ENCODE results near the gene DCLK2.

The DCLK2 gene

GRCh38 chr4:150038335-150039076, 39.7 kb upstream of the DCLK2 start:
- DNase-seq: no peak
- no peak overlapping the region for H3K4me3 ChIP-seq (ENCODE audit: low read length)

GRCh38 chr4:150039274-150040127, 38.7 kb upstream of the DCLK2 start:
- no peak overlapping the region for H3K18ac ChIP-seq (ENCODE audit: low read length)
- H3K4me1 ChIP-seq (ENCODE audit: control insufficient read depth, low read depth, low read length): no peaks in the 10 kb centered on the region
- no peaks in the 10 kb centered on the region for H3K27me3 ChIP-seq (ENCODE audit: insufficient read depth, low read length, poor library complexity)
- no peak overlapping the region for H2BK5ac ChIP-seq (ENCODE audit: low read length)
- no peak overlapping the region for H3K4me2 ChIP-seq (ENCODE audit: low read length)
- no CpG with 5 or more reads among the region's 2 CpGs for WGBS (ENCODE audit: extremely low coverage, insufficient coverage, low lambda C conversion rate)
- H3K79me1 ChIP-seq (ENCODE audit: low read length): no peaks in the 10 kb centered on the region
- H3K56ac ChIP-seq (ENCODE audit: low read length): no peak overlapping the region
- H3K4me3 ChIP-seq (ENCODE audit: low read length): no peak overlapping the region
- no peak overlapping the region for H2AK5ac ChIP-seq (ENCODE audit: low read length)
- H2BK15ac ChIP-seq (replicated peaks; ENCODE audit: low read depth): no peak overlapping the region
- H2BK120ac ChIP-seq (ENCODE audit: low read depth, low read length): no peak overlapping the region
- no peak overlapping the region for H3K4ac ChIP-seq (ENCODE audit: low read depth, low read length)
- no peaks in the 10 kb centered on the region for H3K79me2 ChIP-seq (ENCODE audit: control insufficient read depth, insufficient read depth, low read length)
- H3K36me3 ChIP-seq (ENCODE audit: control insufficient read depth, insufficient read depth, low read length): no peaks in the 10 kb centered on the region
- no peak overlapping the region for H3K27ac ChIP-seq (ENCODE audit: low read depth, low read length)
- H3K9ac ChIP-seq (ENCODE audit: low read length): no peak overlapping the region
- no peak overlapping the region for H3K23ac ChIP-seq (ENCODE audit: low read length)
- H4K8ac ChIP-seq (ENCODE audit: low read depth, low read length): no peak overlapping the region
- peak; percentile 26 for DNase-seq
- H4K5ac ChIP-seq (ENCODE audit: low read length): no peak overlapping the region

More at GRCh38 chr4:150038335-150039076, 39.7 kb upstream of the DCLK2 start:
- H3K23ac ChIP-seq (ENCODE audit: low read length): no peak overlapping the region
- H3K4me2 ChIP-seq (ENCODE audit: low read length): no peak overlapping the region
- no peak overlapping the region for H2BK120ac ChIP-seq (ENCODE audit: low read depth, low read length)
- no peak overlapping the region for H3K9ac ChIP-seq (ENCODE audit: low read length)
- H2BK5ac ChIP-seq (ENCODE audit: low read length): no peak overlapping the region
- H3K79me2 ChIP-seq (ENCODE audit: control insufficient read depth, insufficient read depth, low read length): no peaks in the 10 kb centered on the region
- no peak overlapping the region for H3K56ac ChIP-seq (ENCODE audit: low read length)
- no peak overlapping the region for H4K8ac ChIP-seq (ENCODE audit: low read depth, low read length)
- no peaks in the 10 kb centered on the region for H3K36me3 ChIP-seq (ENCODE audit: control insufficient read depth, insufficient read depth, low read length)
- H3K27ac ChIP-seq (ENCODE audit: low read depth, low read length): no peak overlapping the region
- no peaks in the 10 kb centered on the region for H3K27me3 ChIP-seq (ENCODE audit: insufficient read depth, low read length, poor library complexity)
- 88% methylated on average over 1 of the region's 6 CpGs for WGBS (ENCODE audit: extremely low coverage, insufficient coverage, low lambda C conversion rate)
- no peak overlapping the region for H3K4ac ChIP-seq (ENCODE audit: low read depth, low read length)
- no peaks in the 10 kb centered on the region for H3K79me1 ChIP-seq (ENCODE audit: low read length)
- H3K18ac ChIP-seq (ENCODE audit: low read length): no peak overlapping the region
- H4K5ac ChIP-seq (ENCODE audit: low read length): no peak overlapping the region
- H2BK15ac ChIP-seq (replicated peaks; ENCODE audit: low read depth): no peak overlapping the region
- peaks cover 5% of the 10 kb centered on the region for H3K4me1 ChIP-seq (ENCODE audit: control insufficient read depth, low read depth, low read length)
- no peak overlapping the region for H2AK5ac ChIP-seq (ENCODE audit: low read length)

GRCh38 chr4:150044517-150044916, 33.7 kb upstream of the DCLK2 start:
- H3K9ac ChIP-seq (ENCODE audit: low read length): no peak overlapping the region
- no peak overlapping the region for H4K8ac ChIP-seq (ENCODE audit: low read depth, low read length)
- H3K18ac ChIP-seq (ENCODE audit: low read length): no peak overlapping the region
- H3K4me1 ChIP-seq (ENCODE audit: control insufficient read depth, low read depth, low read length): no peaks in the 10 kb centered on the region
- no peak overlapping the region for H3K56ac ChIP-seq (ENCODE audit: low read length)
- no peak overlapping the region for H2BK5ac ChIP-seq (ENCODE audit: low read length)
- no peak overlapping the region for H2BK120ac ChIP-seq (ENCODE audit: low read depth, low read length)
- H4K5ac ChIP-seq (ENCODE audit: low read length): no peak overlapping the region
- H2BK15ac ChIP-seq (replicated peaks; ENCODE audit: low read depth): no peak overlapping the region
- no CpG with 5 or more reads among the region's 3 CpGs for WGBS (ENCODE audit: extremely low coverage, insufficient coverage, low lambda C conversion rate)
- no peak overlapping the region for H3K4me3 ChIP-seq (ENCODE audit: low read length)
- H3K79me1 ChIP-seq (ENCODE audit: low read length): no peaks in the 10 kb centered on the region
- no peak overlapping the region for H3K27ac ChIP-seq (ENCODE audit: low read depth, low read length)
- H3K4ac ChIP-seq (ENCODE audit: low read depth, low read length): no peak overlapping the region
- H3K79me2 ChIP-seq (ENCODE audit: control insufficient read depth, insufficient read depth, low read length): no peaks in the 10 kb centered on the region
- no peak for DNase-seq
- H3K23ac ChIP-seq (ENCODE audit: low read length): no peak overlapping the region
- no peak overlapping the region for H3K4me2 ChIP-seq (ENCODE audit: low read length)
- H3K36me3 ChIP-seq (ENCODE audit: control insufficient read depth, insufficient read depth, low read length): no peaks in the 10 kb centered on the region
- H3K27me3 ChIP-seq (ENCODE audit: insufficient read depth, low read length, poor library complexity): no peaks in the 10 kb centered on the region
- H2AK5ac ChIP-seq (ENCODE audit: low read length): no peak overlapping the region

GRCh38 chr4:150045410-150045809, 32.8 kb upstream of the DCLK2 start:
- no CpG with 5 or more reads among the region's 3 CpGs for WGBS (ENCODE audit: extremely low coverage, insufficient coverage, low lambda C conversion rate)
- H4K5ac ChIP-seq (ENCODE audit: low read length): no peak overlapping the region

GRCh38 chr4:150046728-150047217, 31.5 kb upstream of the DCLK2 start:
- no peaks in the 10 kb centered on the region for H3K27me3 ChIP-seq (ENCODE audit: insufficient read depth, low read length, poor library complexity)
- H3K79me2 ChIP-seq (ENCODE audit: control insufficient read depth, insufficient read depth, low read length): no peaks in the 10 kb centered on the region
- H3K4me1 ChIP-seq (ENCODE audit: control insufficient read depth, low read depth, low read length): no peaks in the 10 kb centered on the region
- no peak overlapping the region for H2BK15ac ChIP-seq (replicated peaks; ENCODE audit: low read depth)
- WGBS (ENCODE audit: extremely low coverage, insufficient coverage, low lambda C conversion rate): no CpG with 5 or more reads among the region's 5 CpGs
- no peak for DNase-seq
- no peak overlapping the region for H3K4me2 ChIP-seq (ENCODE audit: low read length)
- H3K4me3 ChIP-seq (ENCODE audit: low read length): no peak overlapping the region
- H3K79me1 ChIP-seq (ENCODE audit: low read length): no peaks in the 10 kb centered on the region
- H3K27ac ChIP-seq (ENCODE audit: low read depth, low read length): no peak overlapping the region
- H2BK5ac ChIP-seq (ENCODE audit: low read length): no peak overlapping the region
- H3K36me3 ChIP-seq (ENCODE audit: control insufficient read depth, insufficient read depth, low read length): no peaks in the 10 kb centered on the region
- no peak overlapping the region for H3K56ac ChIP-seq (ENCODE audit: low read length)
- H3K23ac ChIP-seq (ENCODE audit: low read length): no peak overlapping the region
- H4K8ac ChIP-seq (ENCODE audit: low read depth, low read length): no peak overlapping the region
- H2BK120ac ChIP-seq (ENCODE audit: low read depth, low read length): no peak overlapping the region
- H2AK5ac ChIP-seq (ENCODE audit: low read length): no peak overlapping the region
- H3K4ac ChIP-seq (ENCODE audit: low read depth, low read length): no peak overlapping the region
- H3K9ac ChIP-seq (ENCODE audit: low read length): no peak overlapping the region
- H4K5ac ChIP-seq (ENCODE audit: low read length): no peak overlapping the region
- H3K18ac ChIP-seq (ENCODE audit: low read length): no peak overlapping the region

More at GRCh38 chr4:150045410-150045809, 32.8 kb upstream of the DCLK2 start:
- Histone ChIP-seq H3K79me2 (ENCODE audit: control insufficient read depth, insufficient read depth, low read length) (no peaks in the 10 kb centered on the region), H2BK5ac (ENCODE audit: low read length) (no peak overlapping the region), H3K4ac (ENCODE audit: low read depth, low read length) (no peak overlapping the region), H3K56ac (ENCODE audit: low read length) (no peak overlapping the region), H3K9ac (ENCODE audit: low read length) (no peak overlapping the region), H3K18ac (ENCODE audit: low read length) (no peak overlapping the region), H2AK5ac (ENCODE audit: low read length) (no peak overlapping the region), H3K36me3 (ENCODE audit: control insufficient read depth, insufficient read depth, low read length) (no peaks in the 10 kb centered on the region), H3K27me3 (ENCODE audit: insufficient read depth, low read length, poor library complexity) (no peaks in the 10 kb centered on the region), H3K4me2 (ENCODE audit: low read length) (no peak overlapping the region), H3K79me1 (ENCODE audit: low read length) (no peaks in the 10 kb centered on the region), H3K27ac (ENCODE audit: low read depth, low read length) (no peak overlapping the region), H2BK15ac (replicated peaks; ENCODE audit: low read depth) (no peak overlapping the region), H3K4me1 (ENCODE audit: control insufficient read depth, low read depth, low read length) (no peaks in the 10 kb centered on the region), H4K8ac (ENCODE audit: low read depth, low read length) (no peak overlapping the region), H3K4me3 (ENCODE audit: low read length) (no peak overlapping the region), H2BK120ac (ENCODE audit: low read depth, low read length) (no peak overlapping the region), H3K23ac (ENCODE audit: low read length) (no peak overlapping the region)
- DNase-seq: peak; percentile 25
